ENCODE measurements around the gene HLF.

DNA sequence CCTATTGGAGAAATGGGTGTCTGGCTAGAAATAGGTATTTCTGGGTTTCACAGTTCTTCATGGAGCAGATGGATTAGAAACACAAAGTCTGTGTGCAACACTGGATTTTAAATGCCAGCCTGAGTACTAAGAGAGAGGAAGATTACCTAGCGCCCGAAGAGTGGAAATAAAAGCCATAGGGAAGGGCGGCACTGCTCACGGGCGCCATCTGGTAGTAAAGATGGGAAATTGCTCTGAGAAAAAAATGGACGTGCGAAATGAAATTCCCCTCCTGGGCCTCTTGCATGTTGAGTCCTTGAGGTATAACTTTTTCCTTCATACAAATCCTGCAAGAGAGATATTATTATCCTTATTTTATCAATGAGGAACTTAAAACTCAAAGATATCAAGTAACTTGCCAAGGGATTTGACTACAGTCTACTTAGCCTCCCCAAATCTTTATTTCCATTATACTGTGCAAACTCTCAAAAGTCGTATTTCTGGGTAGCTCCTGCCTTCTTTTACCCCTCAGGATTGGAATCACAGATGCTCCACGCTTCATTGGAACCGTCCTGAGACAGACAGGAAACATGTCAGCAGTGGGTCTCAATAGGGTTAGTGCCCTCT lies 84.1 kb downstream of the HLF start:
- no peak for TF ChIP-seq POLR2A (IDR thresholded peaks at IDR 0.05)
- TF ChIP-seq, protein P1, sequence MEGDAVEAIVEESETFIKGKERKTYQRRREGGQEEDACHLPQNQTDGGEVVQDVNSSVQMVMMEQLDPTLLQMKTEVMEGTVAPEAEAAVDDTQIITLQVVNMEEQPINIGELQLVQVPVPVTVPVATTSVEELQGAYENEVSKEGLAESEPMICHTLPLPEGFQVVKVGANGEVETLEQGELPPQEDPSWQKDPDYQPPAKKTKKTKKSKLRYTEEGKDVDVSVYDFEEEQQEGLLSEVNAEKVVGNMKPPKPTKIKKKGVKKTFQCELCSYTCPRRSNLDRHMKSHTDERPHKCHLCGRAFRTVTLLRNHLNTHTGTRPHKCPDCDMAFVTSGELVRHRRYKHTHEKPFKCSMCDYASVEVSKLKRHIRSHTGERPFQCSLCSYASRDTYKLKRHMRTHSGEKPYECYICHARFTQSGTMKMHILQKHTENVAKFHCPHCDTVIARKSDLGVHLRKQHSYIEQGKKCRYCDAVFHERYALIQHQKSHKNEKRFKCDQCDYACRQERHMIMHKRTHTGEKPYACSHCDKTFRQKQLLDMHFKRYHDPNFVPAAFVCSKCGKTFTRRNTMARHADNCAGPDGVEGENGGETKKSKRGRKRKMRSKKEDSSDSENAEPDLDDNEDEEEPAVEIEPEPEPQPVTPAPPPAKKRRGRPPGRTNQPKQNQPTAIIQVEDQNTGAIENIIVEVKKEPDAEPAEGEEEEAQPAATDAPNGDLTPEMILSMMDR (IDR thresholded peaks at IDR 0.05), result peak; percentile 64 to 78 (median 73)
- TF ChIP-seq POLR2AphosphoS5 (IDR thresholded peaks at IDR 0.05), result peak; percentile 30
